ENCODE measurements around the gene ARHGEF39.
"Not testable (repeated sequence)": the region's sequence is repeated elsewhere in the genome, so short reads cannot be mapped to it uniquely, and the experiment has no call there.

The ARHGEF39 gene

DNA sequence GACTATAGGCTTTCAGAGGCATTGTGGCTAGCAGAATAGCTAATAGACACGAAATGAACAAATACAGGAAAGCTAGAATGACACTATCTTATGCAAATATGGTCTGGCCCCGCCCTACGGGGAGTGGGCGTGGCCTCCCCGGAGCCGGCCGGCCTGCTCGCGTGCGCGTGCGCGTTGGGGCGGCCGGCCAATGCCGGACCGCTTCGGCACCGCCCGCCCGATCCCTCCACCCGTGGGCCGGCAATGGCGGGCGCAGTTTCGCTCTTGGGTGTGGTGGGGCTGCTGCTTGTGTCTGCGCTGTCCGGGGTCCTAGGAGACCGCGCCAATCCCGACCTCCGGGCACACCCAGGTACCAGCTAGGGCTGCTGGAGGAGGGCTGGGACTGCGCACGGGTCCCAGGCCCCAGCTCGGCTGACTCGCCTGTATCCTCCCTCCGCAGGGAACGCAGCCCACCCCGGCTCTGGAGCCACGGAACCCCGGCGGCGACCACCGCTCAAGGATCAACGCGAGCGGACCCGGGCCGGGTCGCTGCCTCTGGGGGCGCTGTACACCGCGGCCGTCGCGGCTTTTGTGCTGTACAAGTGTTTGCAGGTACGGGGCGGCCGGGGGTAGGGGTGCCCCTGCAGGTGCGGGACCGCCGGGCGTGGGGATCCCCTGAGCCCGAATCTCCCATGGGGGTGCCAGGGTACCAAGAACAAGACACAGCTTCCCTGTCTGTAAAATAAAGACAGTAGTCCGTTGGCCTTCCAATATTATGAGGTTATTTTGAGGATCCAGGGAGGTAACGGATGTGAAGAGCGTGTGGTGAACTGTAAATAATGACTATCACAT lies 6.6 kb downstream of the ARHGEF39 start, which contains the start of gene CCDC107:
CCDC107 (plus strand) TSS at position 156 of the 831 bp plus-strand sequence; CDS start at position 244, 88 bp downstream.
- intact Hi-C loops (cut with DNase I): no loop called here
- peak; percentile 60 to 92 (median 84) for DNase-seq

DNA sequence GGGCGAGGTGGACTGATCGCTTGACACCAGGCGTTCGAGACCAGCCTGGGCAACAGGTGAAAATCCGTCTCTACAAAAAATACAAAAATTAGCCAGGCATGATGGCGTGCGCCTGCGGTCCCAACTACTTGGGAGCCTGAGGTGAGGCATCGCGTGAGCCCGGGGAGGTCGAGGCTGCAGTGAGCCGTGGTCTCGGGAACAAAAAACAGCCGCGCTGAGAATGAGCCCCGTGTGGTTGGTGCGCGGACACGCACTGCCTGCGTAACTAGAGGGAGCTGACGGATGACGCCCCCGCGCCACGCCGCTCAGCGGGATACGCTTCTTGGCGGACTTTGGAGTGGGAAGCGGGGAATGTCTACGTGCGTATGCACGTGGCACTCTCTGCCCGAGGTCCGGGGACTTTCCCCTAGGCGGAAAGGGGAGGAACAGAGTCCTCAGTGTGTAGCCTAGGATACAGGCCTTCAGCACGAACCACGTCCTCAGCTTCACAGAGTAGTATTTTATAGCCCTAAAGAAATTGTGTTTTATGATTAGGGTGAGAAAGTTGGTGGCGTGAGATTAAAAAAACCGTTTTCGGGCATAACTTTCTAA lies 7.4 kb downstream of the ARHGEF39 start, which contains the start of gene RMRP:
RMRP (minus strand) TSS at position 474 of the 591 bp plus-strand sequence.
- intact Hi-C loops (cut with DNase I): loop anchor here (2.0 kb wide), 1 partner anchor 75 kb away; the partner anchor contains the start of genes CREB3 and TLN1
- peak; percentile 89 to 100 (median 98) for DNase-seq

DNA sequence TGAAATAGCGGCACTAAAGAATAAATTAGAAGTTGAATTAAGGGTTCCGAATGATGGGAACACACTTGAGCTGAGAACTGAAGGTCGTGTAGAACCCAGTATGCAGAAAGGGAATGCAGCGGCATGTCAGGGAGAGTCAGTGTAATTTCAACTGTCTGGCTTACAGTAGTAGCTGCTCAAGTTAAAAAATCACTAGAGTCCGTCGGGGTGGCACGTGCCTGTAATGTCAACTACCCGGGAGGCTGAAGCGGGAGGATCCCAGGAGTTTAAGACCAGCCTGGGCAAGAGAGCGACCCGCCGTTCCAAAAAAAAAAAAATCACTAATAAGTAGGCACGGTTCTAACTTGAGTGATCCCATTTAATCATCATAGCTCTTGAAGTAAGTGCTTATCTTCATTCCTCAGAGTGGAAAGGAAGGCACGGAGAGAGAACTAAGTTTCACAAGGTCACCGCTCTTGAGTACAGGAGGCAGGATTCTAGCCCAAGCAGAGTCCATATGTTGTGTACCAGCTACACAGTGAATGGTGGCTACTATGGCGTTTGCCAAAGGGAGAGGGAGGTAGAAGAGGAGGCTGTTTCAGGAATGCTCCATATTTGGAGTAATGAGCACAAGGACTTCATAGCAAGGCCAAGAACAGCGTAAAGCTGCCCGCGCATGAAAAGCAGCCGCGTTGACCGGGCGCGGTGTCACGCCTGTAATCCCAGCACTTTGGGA lies 8.0 kb downstream of the ARHGEF39 start:
- DNase-seq: peak in 4 of 42 donors; percentile 12 to 25 (median 18)
- intact Hi-C loops (cut with DNase I): loop anchor here (2.0 kb wide), 1 partner anchor 76 kb away; the partner anchor contains the start of genes CREB3 and TLN1

DNA sequence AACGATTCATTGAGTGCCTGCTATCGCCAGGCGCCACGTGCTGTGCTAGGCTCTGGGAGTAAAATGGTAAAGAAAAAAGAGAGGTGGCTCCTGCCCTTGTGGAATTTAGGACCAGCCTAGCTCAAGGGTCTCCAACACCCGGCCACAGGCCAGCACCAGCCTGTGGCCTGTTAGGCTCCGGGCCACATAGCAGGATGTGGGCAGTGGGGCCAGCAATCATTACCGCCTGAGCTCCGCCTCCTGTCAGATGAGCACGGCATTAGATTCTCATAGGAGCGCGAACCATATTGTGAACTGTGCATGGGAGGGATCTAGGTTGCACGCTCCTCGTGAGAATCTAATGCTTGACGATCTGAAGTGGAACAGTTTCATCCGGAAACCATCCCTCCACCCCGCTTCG lies 8.6 kb downstream of the ARHGEF39 start:
- DNase-seq: peak in 1 of 42 donors; percentile 9
- intact Hi-C loops (cut with DNase I): loop anchor here (2.0 kb wide), 1 partner anchor 76 kb away; the partner anchor contains the start of genes CREB3 and TLN1

DNA sequence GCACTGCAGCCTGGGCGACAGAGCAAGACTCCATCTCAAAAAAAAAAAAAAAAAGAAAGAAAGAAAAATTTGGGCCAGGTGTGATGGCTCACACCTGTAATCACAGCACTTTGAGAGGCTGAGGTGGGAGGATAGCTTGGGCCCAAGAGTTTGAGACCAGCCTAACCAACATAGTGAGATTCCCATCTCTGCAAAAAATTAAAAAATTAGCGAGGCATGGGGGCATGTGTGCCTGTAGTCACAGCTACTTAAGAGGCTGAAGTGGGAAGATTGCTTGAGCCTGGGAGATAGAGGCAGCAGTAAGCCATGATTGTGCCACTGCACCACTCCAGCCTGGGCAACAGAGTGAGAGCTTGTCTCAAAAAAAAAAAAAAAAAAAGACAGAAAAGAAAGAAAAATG lies 11.4 kb downstream of the ARHGEF39 start:
- intact Hi-C loops (cut with DNase I): no loop called here
- no peak for DNase-seq

DNA sequence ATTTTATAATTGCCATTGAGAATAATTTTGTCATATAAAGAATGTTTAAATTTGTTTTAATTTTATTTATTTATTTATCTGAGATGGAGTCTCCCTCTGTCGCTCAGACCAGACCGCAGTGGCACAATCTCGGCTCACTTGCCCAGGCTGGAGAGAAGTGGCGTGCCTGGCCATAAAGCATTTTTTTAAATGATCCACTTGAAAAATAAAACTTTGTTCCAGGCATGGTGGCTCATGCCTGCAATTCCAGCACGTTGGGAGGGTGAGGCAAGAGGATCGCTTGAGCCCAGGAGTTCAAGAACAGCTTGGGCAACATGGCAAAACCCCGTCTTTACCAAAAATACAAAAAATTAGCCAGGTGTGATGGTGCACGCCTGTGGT lies 12.2 kb downstream of the ARHGEF39 start:
- DNase-seq: peak in 1 of 42 donors; percentile 4
- intact Hi-C loops (cut with DNase I): no loop called here

DNA sequence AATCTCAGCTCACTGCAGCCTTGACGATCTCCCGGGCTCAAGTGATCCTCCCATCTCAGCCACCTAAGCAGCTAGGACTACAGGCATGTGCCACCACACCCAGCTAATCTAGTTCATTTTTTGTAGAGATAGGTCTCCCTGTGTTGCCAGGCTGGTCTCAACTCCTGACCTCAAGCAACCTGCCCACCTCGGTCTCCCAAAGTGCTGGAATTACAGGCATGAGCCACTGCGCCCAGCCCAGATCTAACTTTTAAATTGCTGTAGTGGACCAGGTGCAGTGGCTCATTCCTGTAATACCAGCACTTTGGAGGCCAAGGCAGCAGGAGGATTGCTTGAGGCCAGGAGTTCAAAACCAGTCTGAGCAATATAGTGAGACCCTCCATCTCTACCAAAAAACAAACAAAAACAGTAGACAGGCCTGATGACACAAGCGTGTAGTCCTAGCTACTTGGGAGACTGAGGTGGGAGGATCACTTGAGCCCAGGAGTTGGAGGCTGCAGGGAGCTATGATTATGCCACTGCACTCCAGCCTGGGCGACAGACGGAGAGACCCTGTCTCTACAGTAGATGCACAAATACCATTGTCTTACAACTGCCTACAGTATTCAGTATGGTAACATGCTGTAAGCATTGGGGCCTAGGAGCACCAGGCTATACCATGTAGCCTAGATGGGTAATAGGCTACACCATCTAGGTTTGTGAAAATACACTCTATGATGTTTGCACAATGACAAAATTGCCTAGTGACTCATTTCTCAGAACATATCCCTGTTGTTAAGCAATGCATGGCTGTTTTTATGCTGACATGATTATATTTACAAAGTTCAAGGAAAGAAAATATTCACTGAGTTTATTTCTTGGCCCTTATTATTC lies 12.8 kb downstream of the ARHGEF39 start:
- intact Hi-C loops (cut with DNase I): no loop called here
- DNase-seq: no peak

DNA sequence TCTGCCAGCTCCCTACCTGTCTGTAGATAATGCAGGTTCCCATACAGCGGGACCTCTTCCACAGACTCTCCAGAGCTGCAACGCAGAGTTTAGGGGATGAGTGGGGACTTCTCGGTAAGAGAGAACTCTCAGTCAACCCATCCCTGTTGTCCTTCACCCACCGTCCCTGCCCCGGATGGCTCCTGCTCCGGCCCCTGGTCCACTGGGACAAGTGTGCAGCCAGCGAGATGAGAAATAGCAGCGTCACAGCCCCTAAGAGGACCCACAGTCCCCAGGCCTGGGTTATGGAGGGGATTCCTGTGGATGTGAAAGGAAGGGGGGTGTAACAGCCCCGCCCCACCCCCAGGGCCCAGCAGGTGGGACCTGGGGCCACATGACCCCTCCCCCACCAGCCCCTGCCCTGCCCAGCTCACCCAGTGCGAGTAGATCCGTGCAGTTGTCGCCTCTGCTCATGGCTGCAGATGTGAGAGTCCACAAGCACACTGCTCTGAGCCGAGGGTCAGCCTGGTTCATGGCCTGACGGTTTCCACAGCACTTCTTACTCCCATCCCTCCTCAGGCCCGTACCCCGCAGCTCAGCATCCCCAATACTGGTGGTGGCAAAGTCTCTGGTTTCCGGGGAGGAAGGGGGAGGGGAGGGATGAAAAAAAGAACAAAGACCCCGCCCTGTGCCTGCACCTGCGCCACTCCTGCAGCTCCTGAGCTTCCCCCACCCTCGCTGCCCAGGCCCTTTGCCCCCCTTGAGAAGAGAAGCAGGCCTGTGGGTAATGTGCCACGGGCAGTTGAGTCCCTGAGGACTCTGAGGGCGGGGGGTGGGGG lies 14.4 kb downstream of the ARHGEF39 start, which contains the start of gene SIT1:
SIT1 (minus strand) TSS at position 591 of the 818 bp plus-strand sequence; CDS start at position 513, 78 bp downstream.
- DNase-seq: no peak
- intact Hi-C loops (cut with DNase I): no loop called here

DNA sequence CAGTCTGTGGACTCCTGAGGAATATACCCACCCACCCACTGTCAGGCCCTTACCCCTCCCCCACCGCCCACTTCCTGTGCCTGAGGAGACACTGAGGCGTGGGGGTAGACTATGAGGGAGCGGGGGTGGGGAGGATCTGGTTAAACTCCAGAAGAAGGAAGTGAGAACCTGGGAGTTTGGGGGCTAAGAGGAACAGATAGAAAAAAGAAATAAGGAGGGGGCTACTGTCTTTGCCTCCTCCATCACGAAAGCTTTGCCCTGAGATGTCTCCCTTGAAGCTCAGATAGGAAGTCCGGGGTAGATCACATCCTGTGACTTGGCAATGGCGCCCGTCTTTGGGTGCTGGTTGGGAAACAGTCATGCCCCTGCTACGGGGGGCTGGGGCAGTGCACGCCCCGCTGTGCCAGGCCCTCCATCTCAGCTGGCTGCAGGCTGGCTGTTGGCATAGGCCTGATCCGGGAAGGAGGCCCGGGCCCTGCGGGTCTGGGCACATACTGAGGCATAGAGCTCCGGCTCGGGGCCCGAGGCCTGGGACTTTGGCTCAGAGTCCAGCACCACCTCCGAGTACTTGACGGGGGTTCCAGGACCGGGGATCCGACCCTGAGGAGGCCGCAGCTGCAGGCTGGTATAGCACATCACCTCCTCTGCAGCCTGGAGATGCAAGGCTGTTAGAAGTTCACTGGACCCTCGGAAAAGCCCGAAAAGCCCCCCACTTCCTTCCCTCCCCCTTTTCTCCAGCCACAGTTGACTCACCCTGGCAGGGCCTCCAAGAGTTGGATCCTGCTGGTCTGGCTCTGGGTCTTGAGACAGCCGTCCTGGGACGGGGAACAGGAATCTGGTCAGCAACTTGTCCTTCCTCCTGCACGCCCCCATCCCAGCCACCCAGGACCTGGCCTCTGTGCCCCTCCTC lies 15.3 kb downstream of the ARHGEF39 start:
- intact Hi-C loops (cut with DNase I): no loop called here
- DNase-seq: peak in 11 of 42 donors; percentile 9 to 49 (median 34)

DNA sequence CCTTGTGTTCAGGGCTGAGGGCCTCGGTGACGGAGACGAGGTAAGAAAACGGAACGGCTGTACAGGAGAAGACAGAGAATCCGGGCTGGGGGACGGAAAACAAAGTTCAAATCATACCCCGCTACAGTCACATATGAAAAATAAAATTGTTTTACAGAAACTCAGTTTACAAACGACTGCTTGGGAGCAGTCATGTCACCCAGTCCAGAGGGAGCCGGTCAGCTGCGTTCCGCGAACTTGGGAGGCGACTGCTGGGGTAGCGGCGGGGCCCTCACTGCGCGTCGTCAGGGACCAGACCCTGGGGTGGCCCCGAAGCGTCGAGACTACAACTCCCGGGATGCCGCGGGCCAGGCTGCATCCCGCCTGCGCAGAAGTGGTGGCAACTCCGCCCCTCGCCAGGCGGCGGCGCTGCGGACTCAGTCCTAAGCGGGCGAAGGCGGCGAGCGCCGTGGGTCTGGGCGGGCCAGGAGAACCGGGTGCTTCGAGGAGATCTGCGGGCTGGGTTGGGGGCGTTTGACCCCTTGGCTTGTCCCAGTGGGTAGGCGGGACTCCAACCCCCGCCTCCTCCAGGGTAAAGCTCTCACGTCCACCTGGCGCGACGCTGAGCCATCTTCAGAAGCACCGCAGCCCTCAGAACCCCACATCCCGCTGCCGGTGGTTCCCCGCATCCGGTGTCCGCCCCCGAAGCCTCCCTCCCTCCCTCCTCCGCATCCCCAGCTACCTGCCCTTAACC lies 18.3 kb downstream of the ARHGEF39 start:
- intact Hi-C loops (cut with DNase I): loop anchor here (2.0 kb wide), 2 partner anchors 42 to 86 kb away; partner anchors contain the start of genes CREB3, TESK1 and TLN1
- peak; percentile 77 to 97 (median 92) for DNase-seq

DNA sequence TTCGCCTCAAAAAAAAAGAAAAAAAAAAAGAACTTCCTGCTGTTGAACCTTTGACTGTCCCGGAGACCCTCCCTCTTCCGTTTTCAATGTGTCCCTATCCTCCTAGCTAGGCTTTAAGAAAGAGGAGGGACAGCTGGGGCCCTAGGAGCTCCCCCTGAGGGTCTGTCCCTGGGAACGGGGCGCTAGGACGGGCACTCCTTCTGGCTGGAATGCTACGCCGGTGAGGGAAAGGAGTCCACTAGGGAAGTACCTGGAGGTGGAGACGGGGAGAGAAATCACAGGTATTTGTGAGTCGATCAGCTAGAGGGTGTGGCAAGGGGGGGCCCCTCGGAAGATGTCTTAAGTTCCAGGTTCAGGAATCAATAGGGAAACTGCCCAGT lies 18.9 kb downstream of the ARHGEF39 start:
- DNase-seq: peak in 12 of 42 donors; percentile 19 to 61 (median 32)
- intact Hi-C loops (cut with DNase I): loop anchor here (2.0 kb wide), 2 partner anchors 41 to 87 kb away; partner anchors contain the start of genes CREB3, TESK1 and TLN1

DNA sequence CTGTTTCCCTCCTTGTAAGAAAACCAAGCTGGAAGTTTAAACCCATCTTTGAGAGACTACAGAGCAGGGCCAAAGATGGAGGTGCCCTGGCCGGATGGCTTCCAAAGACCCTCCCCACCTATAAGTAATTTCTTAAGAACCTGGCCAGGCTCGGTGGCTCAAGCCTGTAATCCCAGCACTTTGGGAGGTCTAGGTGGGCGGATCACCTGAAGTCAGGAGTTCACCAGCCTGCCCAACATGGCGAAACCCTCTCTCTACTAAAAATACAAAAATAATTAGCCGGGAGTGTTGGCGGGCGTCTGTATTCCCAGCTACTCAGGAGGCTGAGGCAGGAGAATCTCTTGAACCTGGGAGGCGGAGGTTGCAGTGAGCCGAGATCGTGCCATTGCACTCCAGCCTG lies 19.3 kb downstream of the ARHGEF39 start:
- DNase-seq: not testable (repeated sequence)
- intact Hi-C loops (cut with DNase I): loop anchor here (2.0 kb wide), 2 partner anchors 41 to 87 kb away; partner anchors contain the start of genes CREB3, TESK1 and TLN1

DNA sequence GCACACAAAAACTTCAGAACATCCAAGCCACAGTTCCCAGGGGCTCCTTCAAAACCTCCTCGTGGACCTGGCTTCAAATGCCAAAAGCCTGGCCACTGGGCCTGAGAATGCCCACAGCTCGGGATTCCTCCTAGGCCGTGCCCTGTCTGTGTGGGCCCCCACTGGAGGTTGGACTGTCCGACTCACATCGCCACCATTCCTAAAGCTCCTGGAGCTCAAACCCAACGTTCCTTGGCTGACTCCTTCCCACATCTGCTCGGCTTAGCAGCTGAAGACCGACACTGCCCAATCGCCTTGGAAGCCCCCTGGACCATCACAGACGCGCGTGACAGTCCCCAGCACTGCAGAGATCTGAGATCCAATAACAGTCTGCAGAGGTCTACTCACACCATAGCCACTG lies 21.9 kb downstream of the ARHGEF39 start:
- intact Hi-C loops (cut with DNase I): no loop called here
- DNase-seq: no peak

DNA sequence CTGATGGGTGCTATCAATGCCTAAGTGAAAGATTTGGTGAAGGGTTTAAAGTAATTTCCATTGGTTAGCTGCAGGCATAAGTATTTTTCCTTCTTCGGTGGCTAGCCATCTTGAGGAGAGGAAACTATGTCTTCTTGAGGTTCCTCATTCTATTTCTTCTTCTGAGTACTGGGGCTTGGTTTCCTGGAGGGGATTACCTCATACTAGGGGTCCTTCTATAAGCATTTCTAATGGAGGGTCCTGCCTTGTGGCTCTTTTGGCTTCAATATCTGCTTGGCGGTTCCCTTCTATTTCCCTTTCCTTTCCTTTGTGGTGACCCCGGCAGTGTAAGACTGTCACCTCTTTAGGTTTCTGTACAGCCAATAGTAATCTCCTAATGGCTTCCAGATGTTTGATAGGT lies 23.5 kb downstream of the ARHGEF39 start:
- DNase-seq; intact Hi-C loops (cut with DNase I): not testable (repeated sequence)

DNA sequence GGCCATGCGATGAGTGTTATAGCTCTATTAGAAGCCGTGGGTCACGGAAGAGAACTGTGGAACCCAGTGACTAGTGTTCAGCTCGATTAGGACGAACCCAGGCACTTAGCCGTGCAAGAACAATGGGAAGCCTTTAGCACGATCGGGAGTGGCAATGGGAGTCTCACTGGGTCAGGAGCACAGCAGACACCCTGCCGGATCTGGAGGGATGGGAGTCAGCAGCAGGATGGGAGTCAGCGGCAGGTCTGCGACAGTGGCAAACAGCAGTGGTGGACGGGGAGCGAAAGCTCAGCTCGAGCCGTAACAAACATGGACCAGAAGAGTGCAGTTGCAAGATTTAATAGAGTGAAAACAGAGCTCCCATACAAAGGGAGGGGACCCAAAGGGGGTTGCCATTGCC lies 24.6 kb downstream of the ARHGEF39 start:
- intact Hi-C loops (cut with DNase I); DNase-seq: not testable (repeated sequence)
